GM23338 (cell line): ENCODE data around the gene GABRQ.

Experiments used
- CREB1 ChIP-seq: fragments of 250-450 bp; sonication (Bioruptor Pico); IDR thresholded peaks from 2 replicates; pipeline ENCODE4 v1.5.0; 2020; ENCODE audit warnings: low read depth, mild to moderate bottlenecking, moderate library complexity
- EZH2 ChIP-seq: fragments of 200-600 bp; sonication (generic); IDR thresholded peaks from one replicate; pipeline ENCODE4 v1.8.0; 2017; ENCODE audit warnings: antibody characterized with exemption, mild to moderate bottlenecking, low read depth; ENCODE audit not compliant: unreplicated experiment
- EZH2phosphoT487 ChIP-seq: fragments of 200-600 bp; sonication (generic); IDR thresholded peaks from one replicate; pipeline ENCODE4 v1.8.1; 2018; ENCODE audit warnings: antibody characterized with exemption; ENCODE audit not compliant: unreplicated experiment
- POLR2AphosphoS5 ChIP-seq: IDR thresholded peaks from 2 replicates; pipeline ENCODE4 v1.6.1; 2016; ENCODE audit warnings: antibody characterized with exemption, low read depth
- TF ChIP-seq, protein P1 (sequence below), 2 experiments: fragments of 200-600 bp in 1 of 2; sonication (generic) in 1 of 2; conservative IDR thresholded peaks; 2 replicates each; pipeline versions ENCODE4 v1.5.1 to v1.6.1; 2016 to 2017; ENCODE audit warnings: antibody characterized with exemption in 2 of 2, low read depth in 2 of 2, mild to moderate bottlenecking in 2 of 2, moderate library complexity in 1 of 2

DNA sequence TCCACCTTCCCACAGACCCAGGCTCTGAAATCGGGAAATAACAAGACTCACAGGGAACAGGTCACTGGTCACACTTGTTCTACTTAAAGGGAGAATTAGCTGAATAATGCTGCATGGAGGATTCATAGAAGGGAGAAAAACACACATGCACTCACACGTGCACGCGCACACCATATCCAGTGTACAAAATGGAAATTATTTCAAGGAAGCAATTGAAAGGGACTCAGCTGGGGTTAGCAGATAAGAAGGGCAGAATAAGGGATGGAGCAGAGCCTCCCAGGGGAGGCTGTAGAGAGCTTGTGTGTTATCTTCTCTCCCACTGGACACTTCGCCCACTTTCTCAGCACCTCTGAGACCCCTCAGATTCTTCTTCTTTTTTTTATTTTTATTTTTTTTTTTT, 10.3 kb downstream of the GABRQ start:
- no peak for TF ChIP-seq EZH2
- TF ChIP-seq, protein P1, sequence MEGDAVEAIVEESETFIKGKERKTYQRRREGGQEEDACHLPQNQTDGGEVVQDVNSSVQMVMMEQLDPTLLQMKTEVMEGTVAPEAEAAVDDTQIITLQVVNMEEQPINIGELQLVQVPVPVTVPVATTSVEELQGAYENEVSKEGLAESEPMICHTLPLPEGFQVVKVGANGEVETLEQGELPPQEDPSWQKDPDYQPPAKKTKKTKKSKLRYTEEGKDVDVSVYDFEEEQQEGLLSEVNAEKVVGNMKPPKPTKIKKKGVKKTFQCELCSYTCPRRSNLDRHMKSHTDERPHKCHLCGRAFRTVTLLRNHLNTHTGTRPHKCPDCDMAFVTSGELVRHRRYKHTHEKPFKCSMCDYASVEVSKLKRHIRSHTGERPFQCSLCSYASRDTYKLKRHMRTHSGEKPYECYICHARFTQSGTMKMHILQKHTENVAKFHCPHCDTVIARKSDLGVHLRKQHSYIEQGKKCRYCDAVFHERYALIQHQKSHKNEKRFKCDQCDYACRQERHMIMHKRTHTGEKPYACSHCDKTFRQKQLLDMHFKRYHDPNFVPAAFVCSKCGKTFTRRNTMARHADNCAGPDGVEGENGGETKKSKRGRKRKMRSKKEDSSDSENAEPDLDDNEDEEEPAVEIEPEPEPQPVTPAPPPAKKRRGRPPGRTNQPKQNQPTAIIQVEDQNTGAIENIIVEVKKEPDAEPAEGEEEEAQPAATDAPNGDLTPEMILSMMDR (conservative IDR thresholded peaks at IDR 0.05; ENCODE audit: low read depth in 2 of 2) = no peak
- TF ChIP-seq POLR2AphosphoS5 = no peak
- TF ChIP-seq CREB1 = no peak
- TF ChIP-seq EZH2phosphoT487 = no peak
